Thymus (tissue), 11 donors: ENCODE measurements around the gene TAF1C. TPM values are rescaled to one million over a fixed set of nuclear protein-coding genes. Genes with fewer than 3 reads are reported as not detected.

Source experiments
- DNase-seq, 9 donors: peaks; one replicate each; pipeline ENCODE4 v3.0.0-alpha.2; 2013; ENCODE audit warnings: low spot score in 9 of 9, low read depth in 6 of 9, missing footprints in 1 of 9
- H3K27ac ChIP-seq, 2 donors: one replicate each; pipeline ENCODE4 v1.5.1; 2013; ENCODE audit warnings: control low read depth in 1 of 2, low read depth in 1 of 2, low read length in 1 of 2, mild to moderate bottlenecking in 1 of 2, moderate library complexity in 1 of 2
- H3K27me3 ChIP-seq, 2 donors: one replicate each; pipeline ENCODE4 v1.5.1; 2013; ENCODE audit warnings: low read length in 1 of 2; ENCODE audit not compliant: control insufficient read depth in 2 of 2, insufficient read depth in 1 of 2
- H3K36me3 ChIP-seq, 2 donors: one replicate each; pipeline ENCODE4 v1.5.1; 2013; ENCODE audit warnings: low read length in 1 of 2, mild to moderate bottlenecking in 1 of 2, moderate library complexity in 1 of 2; ENCODE audit not compliant: control insufficient read depth in 2 of 2, insufficient read depth in 2 of 2
- H3K4me1 ChIP-seq, 2 donors: one replicate each; pipeline ENCODE4 v1.5.1; 2013; ENCODE audit warnings: low read length in 2 of 2; ENCODE audit not compliant: control insufficient read depth in 2 of 2, insufficient read depth in 2 of 2
- H3K4me3 ChIP-seq, 2 donors: one replicate each; pipeline ENCODE4 v1.5.1; 2013; ENCODE audit warnings: low read length in 2 of 2, control low read depth in 1 of 2, mild to moderate bottlenecking in 1 of 2
- H3K9me3 ChIP-seq, 2 donors: one replicate each; pipeline ENCODE4 v1.5.1; 2013; ENCODE audit warnings: low read length in 1 of 2, mild to moderate bottlenecking in 1 of 2; ENCODE audit not compliant: control insufficient read depth in 2 of 2, insufficient read depth in 1 of 2
- WGBS: extraction: QIAGEN DNeasy Blood & Tissue Kit; methylation state at CpG from one replicate; pipeline ENCODE4 v1.1.7; 2013; 5-methylcytosine and 5-hydroxymethylcytosine counted together
- polyA plus RNA-seq: library from polyadenylated mRNA; stranded (reverse); fragments of 200-250 nt; gene quantifications from one replicate; pipeline ENCODE4 v1.2.3, GENCODE V29; 2013
- total RNA-seq: library from RNA; stranded (reverse); fragments of 120-200 nt; gene quantifications from one replicate; pipeline ENCODE4 v1.2.4, GENCODE V29; 2013
- donor health status: healthy.

The TAF1C gene
- total and polyA plus RNA-seq, 2 donors: 14.9 to 72.3 TPM

DNA sequence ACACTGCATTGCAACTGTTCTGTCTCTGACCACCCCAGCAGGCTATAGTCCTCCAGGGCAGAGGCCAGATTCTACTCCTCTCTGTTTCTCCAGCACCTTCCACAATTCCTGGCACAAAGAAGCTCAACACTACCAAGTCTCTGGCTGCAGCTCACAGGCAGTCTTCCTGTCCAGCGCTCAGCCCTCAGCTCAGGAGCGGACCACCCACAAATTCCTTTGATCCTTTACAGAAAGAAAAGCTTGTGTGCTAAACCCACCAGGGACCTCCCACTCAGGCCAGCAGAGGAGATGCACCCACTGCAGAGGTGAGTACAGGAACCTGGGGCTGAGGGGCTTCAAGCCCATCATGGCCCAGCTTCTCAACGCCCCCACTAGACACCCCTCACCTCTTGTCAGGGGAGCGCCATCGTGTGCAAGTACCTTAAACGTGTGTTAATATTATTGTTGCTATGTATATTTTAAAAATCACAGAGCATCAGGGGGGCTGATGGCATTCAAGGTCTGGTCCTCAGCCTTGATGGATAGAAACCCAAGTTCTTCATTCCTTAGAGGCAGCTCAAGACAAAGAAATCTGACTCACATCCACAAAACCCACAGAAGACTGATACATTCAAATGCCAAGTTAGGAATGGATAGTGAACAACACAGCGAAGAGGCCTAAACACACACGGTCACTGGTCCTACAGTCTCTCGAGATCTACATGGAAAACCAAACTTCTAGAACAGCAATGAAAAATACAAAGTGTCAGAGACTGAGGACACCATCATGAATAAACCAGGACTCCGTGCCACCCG, 50.3 kb downstream of the TAF1C start:
- WGBS: 97% methylated on average over 11 of the region's 11 CpGs
- Histone ChIP-seq H3K27me3 (no peaks in the 10 kb centered on the region), H3K4me1 (peaks cover 10 to 23% of the 10 kb centered on the region in 2 donors), H3K36me3 (no peaks in the 10 kb centered on the region), H3K9me3 (no peaks in the 10 kb centered on the region), H3K4me3 (no peak overlapping the region), H3K27ac (no peak overlapping the region)
- DNase-seq: no peak

DNA sequence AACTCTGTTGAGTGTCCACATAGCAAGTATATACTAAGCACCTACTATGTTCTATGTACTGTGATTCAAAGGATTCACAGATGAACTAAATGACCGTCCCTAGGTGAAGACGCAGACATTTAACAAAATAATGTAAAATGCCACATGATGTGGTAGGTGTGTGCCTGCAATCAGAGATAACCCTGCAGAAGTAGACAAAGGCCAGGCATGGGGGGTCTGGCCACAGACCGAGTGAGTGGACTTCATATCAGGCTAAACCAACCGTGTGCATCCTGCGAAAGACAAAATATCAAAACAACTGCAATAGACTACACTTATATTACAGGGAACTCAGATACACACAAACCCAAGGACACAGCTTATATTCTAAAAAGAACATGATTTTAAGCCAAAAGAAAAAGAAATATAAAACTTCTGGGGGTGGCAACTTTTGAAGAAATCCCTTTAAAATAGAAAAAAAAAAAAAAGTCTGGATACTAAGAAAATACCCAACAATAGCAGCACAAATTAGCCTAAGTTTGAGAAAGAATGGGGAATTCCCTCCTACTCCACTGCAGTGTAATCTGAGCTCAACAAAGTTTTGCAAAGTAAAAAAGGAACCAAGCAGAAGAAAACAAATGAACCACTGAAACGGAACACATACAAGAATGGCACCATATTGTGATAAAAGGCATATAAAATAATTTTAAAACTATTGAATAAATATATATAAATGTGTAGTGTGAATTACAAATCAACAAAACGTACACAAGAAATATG, 54.2 kb downstream of the TAF1C start:
- peaks cover 9 to 12% of the 10 kb centered on the region in 2 donors for H3K36me3 ChIP-seq
- 93% methylated on average over 7 of the region's 7 CpGs for WGBS
- no peaks in the 10 kb centered on the region for H3K9me3 ChIP-seq
- H3K27ac ChIP-seq: no peak overlapping the region
- H3K4me3 ChIP-seq: no peak overlapping the region
- DNase-seq: no peak
- H3K4me1 ChIP-seq: peaks cover 4% of the 10 kb centered on the region in 2 donors
- no peaks in the 10 kb centered on the region for H3K27me3 ChIP-seq

DNA sequence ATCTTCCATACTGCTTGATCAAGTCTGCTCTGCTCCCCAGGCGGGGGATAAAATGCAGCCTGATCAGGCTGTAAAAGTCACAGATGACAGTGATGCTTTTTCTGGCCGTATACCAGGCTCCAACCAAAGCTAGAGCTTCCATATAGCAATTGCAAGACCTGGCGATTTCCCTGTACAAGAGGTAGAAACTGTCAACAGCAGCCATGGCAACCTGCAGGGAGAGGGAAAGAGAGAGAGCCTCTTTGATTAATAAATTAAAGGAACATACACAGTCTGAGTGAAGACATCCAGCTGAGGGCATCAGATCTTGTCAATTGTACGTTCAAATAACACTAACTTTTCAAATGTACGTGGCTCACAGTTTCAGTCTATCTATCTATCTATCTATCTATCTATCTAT, 55.7 kb downstream of the TAF1C start:
- H3K27me3 ChIP-seq: no peaks in the 10 kb centered on the region
- no peaks in the 10 kb centered on the region for H3K9me3 ChIP-seq
- no peak overlapping the region for H3K4me3 ChIP-seq
- DNase-seq: no peak
- peaks cover 9 to 12% of the 10 kb centered on the region in 2 donors for H3K36me3 ChIP-seq
- no peak overlapping the region for H3K27ac ChIP-seq
- 97% methylated on average over 5 of the region's 5 CpGs for WGBS
- H3K4me1 ChIP-seq: peaks cover 3 to 4% of the 10 kb centered on the region in 2 donors

Other genes starting within 250 kb of the TAF1C start
- gene OSGIN1, start 233.8 kb downstream of the TAF1C start, total RNA-seq: 0.42 TPM
- 3.8 TPM for gene OSGIN1, start 233.8 kb downstream of the TAF1C start, polyA plus RNA-seq
- gene NECAB2, start 218.8 kb downstream of the TAF1C start, total RNA-seq: 0.19 TPM
- gene NECAB2, start 218.8 kb downstream of the TAF1C start, polyA plus RNA-seq: 0.75 TPM
- 0.57 TPM for gene SLC38A8, start 144.3 kb downstream of the TAF1C start, total RNA-seq
- 0.66 TPM for gene SLC38A8, start 144.3 kb downstream of the TAF1C start, polyA plus RNA-seq
- gene MBTPS1, start 70.1 kb downstream of the TAF1C start, total RNA-seq: 39.4 TPM
- gene MBTPS1, start 70.1 kb downstream of the TAF1C start, polyA plus RNA-seq: 65.6 TPM
- 21.2 TPM for gene HSDL1, start 41.9 kb downstream of the TAF1C start, total RNA-seq
- 21.4 TPM for gene HSDL1, start 41.9 kb downstream of the TAF1C start, polyA plus RNA-seq
- gene DNAAF1, start 41.7 kb downstream of the TAF1C start, total RNA-seq: 0.09 TPM
- 3.1 TPM for gene DNAAF1, start 41.7 kb downstream of the TAF1C start, polyA plus RNA-seq
- 0.38 TPM for gene ADAD2, start 4.1 kb upstream of the TAF1C start, total RNA-seq
- gene ADAD2, start 4.1 kb upstream of the TAF1C start, polyA plus RNA-seq: 0.71 TPM
- not detected for gene KCNG4, start 53.0 kb upstream of the TAF1C start, total RNA-seq
- gene KCNG4, start 53.0 kb upstream of the TAF1C start, polyA plus RNA-seq: not detected
- 0.52 TPM for gene WFDC1, start 107.8 kb upstream of the TAF1C start, total RNA-seq
- gene WFDC1, start 107.8 kb upstream of the TAF1C start, polyA plus RNA-seq: 7.4 TPM
- 0.38 TPM for gene ATP2C2, start 181.5 kb upstream of the TAF1C start, total RNA-seq
- 0.94 TPM for gene ATP2C2, start 181.5 kb upstream of the TAF1C start, polyA plus RNA-seq